OCI-LY1 (cell line): Measurements from ENCODE around the gene CNTNAP2.

ENCODE experiments used
- EZH2 ChIP-seq: fragments of 200-600 bp; sonication (generic), shearing (Covaris generic); IDR thresholded peaks from 2 replicates; pipeline ENCODE4 v1.8.0; 2017; ENCODE audit warnings: borderline replicate concordance, mixed run types, mild to moderate bottlenecking, antibody characterized with exemption, low read length, moderate library complexity, mixed read lengths
- TF ChIP-seq, protein P1 (sequence below): fragments of 200-600 bp; sonication (generic), shearing (Covaris generic); IDR thresholded peaks from 2 replicates; pipeline ENCODE4 v1.5.1; 2017; ENCODE audit warnings: mild to moderate bottlenecking, antibody characterized with exemption, low read length, moderate library complexity, mixed read lengths

GRCh38 chr7:147584771-147585193 is 1468.2 kb downstream of the CNTNAP2 start:
- TF ChIP-seq, protein P1, sequence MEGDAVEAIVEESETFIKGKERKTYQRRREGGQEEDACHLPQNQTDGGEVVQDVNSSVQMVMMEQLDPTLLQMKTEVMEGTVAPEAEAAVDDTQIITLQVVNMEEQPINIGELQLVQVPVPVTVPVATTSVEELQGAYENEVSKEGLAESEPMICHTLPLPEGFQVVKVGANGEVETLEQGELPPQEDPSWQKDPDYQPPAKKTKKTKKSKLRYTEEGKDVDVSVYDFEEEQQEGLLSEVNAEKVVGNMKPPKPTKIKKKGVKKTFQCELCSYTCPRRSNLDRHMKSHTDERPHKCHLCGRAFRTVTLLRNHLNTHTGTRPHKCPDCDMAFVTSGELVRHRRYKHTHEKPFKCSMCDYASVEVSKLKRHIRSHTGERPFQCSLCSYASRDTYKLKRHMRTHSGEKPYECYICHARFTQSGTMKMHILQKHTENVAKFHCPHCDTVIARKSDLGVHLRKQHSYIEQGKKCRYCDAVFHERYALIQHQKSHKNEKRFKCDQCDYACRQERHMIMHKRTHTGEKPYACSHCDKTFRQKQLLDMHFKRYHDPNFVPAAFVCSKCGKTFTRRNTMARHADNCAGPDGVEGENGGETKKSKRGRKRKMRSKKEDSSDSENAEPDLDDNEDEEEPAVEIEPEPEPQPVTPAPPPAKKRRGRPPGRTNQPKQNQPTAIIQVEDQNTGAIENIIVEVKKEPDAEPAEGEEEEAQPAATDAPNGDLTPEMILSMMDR: no peak
- TF ChIP-seq EZH2: no peak
